PC-9 (cell line): Measurements from ENCODE around the gene DRAP1. TPM values are rescaled to one million over a fixed set of nuclear protein-coding genes. Genes with fewer than 3 reads are reported as not detected.
A peak's percentile ranks its signal among the peaks of the same experiment; 100 is the strongest.

Experiments
- BruUV-seq: library from RNA; stranded (reverse); fragments of 400-500 nt; replicated peaks from 2 replicates; lab custom pipeline; 2021; lab: Mats Ljungman, UMichigan
- CTCF ChIA-PET: fragments of 300-600 bp; sonication (Branson Sonifier 250); formaldehyde crosslinking; loops from one replicate; lab custom pipeline; 2022; ENCODE audit warnings: antibody characterized with exemption; lab: Charles Lee
- POLR2A ChIA-PET: fragments of 300-600 bp; sonication (Branson Sonifier 250); formaldehyde crosslinking; loops from one replicate; lab custom pipeline; 2022; ENCODE audit warnings: antibody characterized with exemption; ENCODE audit not compliant: unreplicated experiment; lab: Charles Lee
- DNase-seq, 2 experiments: peaks; one replicate each; pipeline versions ENCODE4 v3.0.0 to v3.0.0-alpha.2; 2015 to 2022; ENCODE audit warnings: mixed read lengths in 1 of 2
- H2AFZ ChIP-seq: fragments of 200-600 bp; sonication (generic); 2 replicates; pipeline ENCODE4 v1.8.1; 2017; ENCODE audit warnings: antibody characterized with exemption
- H3F3A ChIP-seq: fragments of 200-600 bp; sonication (generic); 2 replicates; pipeline ENCODE4 v1.8.1; 2017; ENCODE audit warnings: antibody characterized with exemption, mild to moderate bottlenecking, low read depth; ENCODE audit not compliant: insufficient read depth
- H3K27ac ChIP-seq: fragments of 200-600 bp; sonication (generic); 2 replicates; pipeline ENCODE4 v1.6.1; 2016; ENCODE audit warnings: mixed run types
- H3K27me3 ChIP-seq: fragments of 200-600 bp; sonication (generic); 2 replicates; pipeline ENCODE4 v1.6.1; 2016; ENCODE audit warnings: low read depth, mixed run types; ENCODE audit not compliant: insufficient read depth
- H3K36me3 ChIP-seq: fragments of 200-600 bp; sonication (generic); 2 replicates; pipeline ENCODE4 v1.6.1; 2016; ENCODE audit warnings: low read depth, mixed run types
- H3K4me1 ChIP-seq: fragments of 200-600 bp; sonication (generic); replicated peaks from 2 replicates; pipeline ENCODE4 v1.6.1; 2016; ENCODE audit warnings: mixed run types; ENCODE audit not compliant: insufficient read depth
- H3K4me2 ChIP-seq: fragments of 200-600 bp; sonication (generic); 2 replicates; pipeline ENCODE4 v1.6.1; 2017; ENCODE audit warnings: mixed run types
- H3K4me3 ChIP-seq: fragments of 200-600 bp; sonication (generic); 2 replicates; pipeline ENCODE4 v1.6.1; 2016; ENCODE audit warnings: mixed run types
- H3K79me2 ChIP-seq: fragments of 200-600 bp; sonication (generic); 2 replicates; pipeline ENCODE4 v1.6.1; 2017; ENCODE audit warnings: low read depth, mixed run types
- H3K9me2 ChIP-seq: fragments of 200-600 bp; sonication (generic); 2 replicates; pipeline ENCODE4 v1.8.1; 2017; ENCODE audit warnings: mild to moderate bottlenecking; ENCODE audit not compliant: insufficient read depth
- H3K9me3 ChIP-seq: fragments of 200-600 bp; sonication (generic); 2 replicates; pipeline ENCODE4 v1.8.1; 2016; ENCODE audit warnings: low read depth; ENCODE audit not compliant: insufficient read depth
- H4K20me1 ChIP-seq: fragments of 200-600 bp; sonication (generic); 2 replicates; pipeline ENCODE4 v1.8.1; 2017; ENCODE audit not compliant: insufficient read depth
- CTCF ChIP-seq: fragments of 200-600 bp; sonication (generic); conservative IDR thresholded peaks from 2 replicates; pipeline ENCODE4 v1.6.1; 2017; ENCODE audit warnings: mixed run types, antibody characterized with exemption, mild to moderate bottlenecking, moderate library complexity
- EZH2 ChIP-seq: fragments of 200-600 bp; sonication (generic); IDR thresholded peaks from 2 replicates; pipeline ENCODE4 v1.8.0; 2017; ENCODE audit warnings: antibody characterized with exemption, low read depth
- intact Hi-C: fragments of 100-400 bp; cut with micrococcal nuclease; formaldehyde crosslinking; loops from one replicate; pipeline ENCODE4 v1.10.0; 2022; ENCODE audit not compliant: unreplicated experiment
- total RNA-seq: library from RNA; stranded (reverse); gene quantifications from 2 replicates; pipeline ENCODE4 v1.2.3, GENCODE V29; 2021

Gene DRAP1
- total RNA-seq, 1 experiment from 2014 or later: 220 TPM

- ChIA-PET CTCF (no interaction called here), POLR2A (no interaction called here)
- BruUV-seq: no TSS peak
These were observed 39.1 kb downstream of the DRAP1 start for GRCh38 chr11:65958291-65958690.

GRCh38 chr11:65958774-65959420, 39.7 kb downstream of the DRAP1 start:
- Histone ChIP-seq H3K4me1 (peaks cover 13% of the 10 kb centered on the region), H2AFZ (no peak overlapping the region), H3K27ac (no peak overlapping the region), H4K20me1 (peaks cover 10% of the 10 kb centered on the region), H3F3A (no peaks in the 10 kb centered on the region; the same call in 1 of the 2 replicates), H3K4me2 (no peak overlapping the region), H3K9me3 (no peaks in the 10 kb centered on the region), H3K9me2 (no peaks in the 10 kb centered on the region), H3K79me2 (peaks cover 24% of the 10 kb centered on the region), H3K36me3 (no peaks in the 10 kb centered on the region), H3K4me3 (no peak overlapping the region), H3K27me3 (no peaks in the 10 kb centered on the region)
- no TSS peak for BruUV-seq
- intact Hi-C loops: no loop called here
- POLR2A ChIA-PET: no interaction called here
- CTCF ChIA-PET: no interaction called here
- no peak for TF ChIP-seq CTCF
- TF ChIP-seq EZH2: no peak
- DNase-seq: no peak

More at GRCh38 chr11:65958291-65958690, 39.1 kb downstream of the DRAP1 start:
- H3K4me3 ChIP-seq: no peak overlapping the region
- intact Hi-C loops: no loop called here
- no peaks in the 10 kb centered on the region for H3K9me3 ChIP-seq
- H3K36me3 ChIP-seq: no peaks in the 10 kb centered on the region
- H3K27ac ChIP-seq: no peak overlapping the region
- H3F3A ChIP-seq: no peaks in the 10 kb centered on the region; the same call in 1 of the 2 replicates
- H3K4me1 ChIP-seq: peaks cover 10% of the 10 kb centered on the region
- DNase-seq: no peak
- H3K4me2 ChIP-seq: no peak overlapping the region
- peaks cover 18% of the 10 kb centered on the region for H3K79me2 ChIP-seq
- H4K20me1 ChIP-seq: peaks cover 4% of the 10 kb centered on the region
- H2AFZ ChIP-seq: no peak overlapping the region
- H3K9me2 ChIP-seq: no peaks in the 10 kb centered on the region
- H3K27me3 ChIP-seq: no peaks in the 10 kb centered on the region
- TF ChIP-seq CTCF (no peak), EZH2 (no peak)

DNA sequence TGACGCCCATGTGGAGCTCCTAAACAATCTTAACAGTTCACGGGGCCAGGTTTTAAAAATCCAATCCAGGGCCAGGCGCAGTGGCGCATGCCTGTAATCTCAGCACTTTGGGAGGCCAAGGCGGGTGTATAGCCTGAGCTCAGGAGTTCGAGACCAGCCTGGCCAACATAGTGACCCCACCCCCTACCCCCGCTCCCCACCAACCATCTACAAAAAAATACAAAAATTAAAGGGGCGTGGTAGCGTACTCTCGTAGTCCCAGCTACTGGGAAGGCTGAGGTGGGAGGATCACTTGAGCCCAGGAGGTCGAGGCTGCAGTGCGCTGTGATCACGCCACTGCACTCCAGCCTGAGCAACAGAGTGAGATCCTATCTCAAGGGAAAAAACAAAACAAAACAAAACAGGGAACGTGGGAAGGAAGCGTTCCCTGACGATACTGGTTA, 41.6 kb downstream of the DRAP1 start:
- H3K27me3 ChIP-seq: no peaks in the 10 kb centered on the region
- no peaks in the 10 kb centered on the region for H3K9me2 ChIP-seq
- peaks cover 13% of the 10 kb centered on the region for H3K4me1 ChIP-seq
- ChIA-PET CTCF (interaction anchor here (1.6 kb wide), 1 partner anchor 73 kb away, joined by 7 read pairs; the partner anchor contains the start of gene FIBP), POLR2A (interaction anchor here (0.6 kb wide), 1 partner anchor 184 kb away, joined by 6 read pairs; no protein-coding TSS in a partner anchor)
- DNase-seq: no peak
- peaks cover 9% of the 10 kb centered on the region; the same call in 1 of the 2 replicates for H3K36me3 ChIP-seq
- peak overlapping the region; percentile 93 for H2AFZ ChIP-seq
- H4K20me1 ChIP-seq: peaks cover 17% of the 10 kb centered on the region
- no peaks in the 10 kb centered on the region; the same call in 1 of the 2 replicates for H3F3A ChIP-seq
- peak overlapping the region; percentile 71 for H3K4me3 ChIP-seq
- intact Hi-C loops: loop anchor here (1.0 kb wide), 2 partner anchors 42 to 73 kb away; partner anchors contain the start of genes C11orf68, DRAP1 and FIBP
- TF ChIP-seq CTCF (no peak), EZH2 (no peak)
- H3K27ac ChIP-seq: peak overlapping the region; percentile 63
- peak overlapping the region; percentile 95 for H3K4me2 ChIP-seq
- BruUV-seq: no TSS peak
- peaks cover 35% of the 10 kb centered on the region for H3K79me2 ChIP-seq
- H3K9me3 ChIP-seq: no peaks in the 10 kb centered on the region
